Pancreas (tissue), 10 donors: ENCODE data around the gene NT5C. TPM values are rescaled to one million over a fixed set of nuclear protein-coding genes. Genes with fewer than 3 reads are reported as not detected.

ENCODE experiments used
- ATAC-seq, 4 donors: fragments of 200-7000 bp; cut with Tn5 transposase; one replicate each; pipeline versions ENCODE4 v1.8.0 to v1.9.1; 2020; ENCODE audit warnings: mild to moderate bottlenecking in 4 of 4, moderate library complexity in 4 of 4
- DNase-seq, 6 donors: peaks; one replicate each; pipeline ENCODE4 v3.0.0-alpha.2; 2020
- FAIRE-seq: peaks from 2 replicates; lab custom pipeline; 2012; peaks lifted over from hg19 to GRCh38; lab: Jason Lieb, UNC
- H3K27ac ChIP-seq, 4 donors: fragments of 200-600 bp; sonication (generic); 1 replicate in 3 of 4; 2 replicates in 1 of 4; pipeline versions ENCODE4 v1.5.0 to v1.8.0; 2020
- H3K27me3 ChIP-seq, 4 donors: fragments of 200-600 bp; one replicate each; pipeline ENCODE4 v1.8.0; 2021
- H3K36me3 ChIP-seq, 3 donors: fragments of 200-600 bp; sonication (generic) in 1 of 3; one replicate each; pipeline versions ENCODE4 v1.5.0 to v1.8.0; 2020 to 2021
- H3K4me1 ChIP-seq, 3 donors: fragments of 200-600 bp; one replicate each; pipeline ENCODE4 v1.8.0; 2021
- H3K4me3 ChIP-seq, 4 donors: fragments of 200-600 bp; sonication (generic) in 2 of 4; one replicate each; pipeline versions ENCODE4 v1.5.0 to v1.8.0; 2020 to 2021
- H3K9me3 ChIP-seq, 4 donors: fragments of 200-600 bp; one replicate each; pipeline ENCODE4 v1.8.0; 2021
- WGBS, 2 donors: extraction: QIAGEN DNeasy Blood & Tissue Kit; methylation state at CpG; one replicate each; pipeline ENCODE4 v1.1.7; 2013; 5-methylcytosine and 5-hydroxymethylcytosine counted together
- intact Hi-C, 3 donors: fragments of 100-400 bp; cut with DNase I; formaldehyde crosslinking; loops; one replicate each; pipeline versions ENCODE4 v1.11.1 to v1.14.2; 2022
- polyA plus RNA-seq, 2 donors: library from polyadenylated mRNA; stranded (reverse); fragments of 200-250 nt; gene quantifications; one replicate each; pipeline ENCODE4 v1.2.3, GENCODE V29; 2013
- total RNA-seq, 6 donors: library from RNA; stranded (reverse); fragmentation: NEBNext Ultra II Directional in 4 of 6; extraction: Animal tissue kit (Norgen Biotek cat#: 25700) in 4 of 6; gene quantifications; one replicate each; pipeline versions ENCODE4 v1.2.1 to v1.2.4, GENCODE V29; 2021 to 2023
- TF ChIP-seq, protein P1 (sequence below), 4 donors: fragments of 200-600 bp; sonication (generic) in 3 of 4; IDR thresholded peaks; one replicate each; pipeline versions ENCODE4 v1.5.0 to v1.8.0; 2021; ENCODE audit warnings: antibody characterized with exemption in 4 of 4
- donor health status: healthy with polysubstance abuse.
- donor health status: DM: no; HTN: no; CAD: no; lungs with moderate emphysema.
- donor health status: DM: no; HTN: no; CAD: no.
- donor health status: control.
- donor health status: control.
- donor health status: Bipolar disorder and iron deficiency.
- donor health status: DM: yes; HTN: yes; CAD: no.
- donor health status: DM: no; HTN: no; CAD: no.
- donor health status: DM: no; HTN: no; CAD: no.
- donor health status: DM: yes; HTN: yes; CAD: no.

NT5C gene
- total and polyA plus RNA-seq, 8 donors = 14.4 to 76.3 (median 21.8) TPM

- Histone ChIP-seq H3K27ac (peak within 1 kb of the TSS; percentile 59 to 83 (median 76)), H3K36me3 (no peaks in the 10 kb centered on the region), H3K27me3 (no peaks in the 10 kb centered on the region), H3K9me3 (no peaks in the 10 kb centered on the region), H3K4me3 (peak within 1 kb of the TSS; percentile 15 to 48 (median 28)), H3K4me1 (no peaks in the 10 kb centered on the region)
- DNase-seq = peak in 5 of 6 donors; percentile 64 to 80 (median 71)
- intact Hi-C loops = no loop called here
- peak; percentile 80 to 86 (median 84) for ATAC-seq
- FAIRE-seq = no peak
- whole genome bisulfite sequencing, 2 donors = 20 to 22% methylated on average over 64 to 69 of the region's 69 CpGs
- TF ChIP-seq, protein P1, sequence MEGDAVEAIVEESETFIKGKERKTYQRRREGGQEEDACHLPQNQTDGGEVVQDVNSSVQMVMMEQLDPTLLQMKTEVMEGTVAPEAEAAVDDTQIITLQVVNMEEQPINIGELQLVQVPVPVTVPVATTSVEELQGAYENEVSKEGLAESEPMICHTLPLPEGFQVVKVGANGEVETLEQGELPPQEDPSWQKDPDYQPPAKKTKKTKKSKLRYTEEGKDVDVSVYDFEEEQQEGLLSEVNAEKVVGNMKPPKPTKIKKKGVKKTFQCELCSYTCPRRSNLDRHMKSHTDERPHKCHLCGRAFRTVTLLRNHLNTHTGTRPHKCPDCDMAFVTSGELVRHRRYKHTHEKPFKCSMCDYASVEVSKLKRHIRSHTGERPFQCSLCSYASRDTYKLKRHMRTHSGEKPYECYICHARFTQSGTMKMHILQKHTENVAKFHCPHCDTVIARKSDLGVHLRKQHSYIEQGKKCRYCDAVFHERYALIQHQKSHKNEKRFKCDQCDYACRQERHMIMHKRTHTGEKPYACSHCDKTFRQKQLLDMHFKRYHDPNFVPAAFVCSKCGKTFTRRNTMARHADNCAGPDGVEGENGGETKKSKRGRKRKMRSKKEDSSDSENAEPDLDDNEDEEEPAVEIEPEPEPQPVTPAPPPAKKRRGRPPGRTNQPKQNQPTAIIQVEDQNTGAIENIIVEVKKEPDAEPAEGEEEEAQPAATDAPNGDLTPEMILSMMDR (IDR thresholded peaks at IDR 0.05) = no peak
Observed at GRCh38 chr17:75087558-75088453, 43.7 kb downstream of the NT5C start, which contains the start of gene SLC16A5. Gene SLC16A5, plus strand, starts transcription at chr17:75087954. Its CDS starts 5,683 bp downstream, at chr17:75093637.

- 79 to 83% methylated on average over 12 of the region's 12 CpGs for WGBS, 2 donors
- ATAC-seq (no peak), FAIRE-seq (no peak), DNase-seq (no peak)
- Histone ChIP-seq H3K36me3 (no peaks in the 10 kb centered on the region), H3K4me1 (no peaks in the 10 kb centered on the region), H3K9me3 (no peaks in the 10 kb centered on the region), H3K27ac (peak overlapping the region; percentile 26 to 83 (median 76)), H3K4me3 (peak overlapping the region in 2 of 4 donors; percentile 35 to 48), H3K27me3 (no peaks in the 10 kb centered on the region)
- intact Hi-C loops = no loop called here
- TF ChIP-seq, protein P1 (IDR thresholded peaks at IDR 0.05) = no peak
Observed at GRCh38 chr17:75087182-75087557, 44.4 kb downstream of the NT5C start.

- WGBS, 2 donors = 72 to 78% methylated on average over 15 of the region's 15 CpGs
- no peaks in the 10 kb centered on the region for H3K27me3 ChIP-seq
- H3K9me3 ChIP-seq = no peaks in the 10 kb centered on the region
- TF ChIP-seq, protein P1 (IDR thresholded peaks at IDR 0.05) = no peak
- H3K36me3 ChIP-seq = no peaks in the 10 kb centered on the region
- no peak for DNase-seq
- peak overlapping the region in 1 of 4 donors; percentile 82 for H3K27ac ChIP-seq
- no peak overlapping the region for H3K4me3 ChIP-seq
- FAIRE-seq = no peak
- no peaks in the 10 kb centered on the region for H3K4me1 ChIP-seq
- ATAC-seq = no peak
- intact Hi-C loops = no loop called here
Observed at GRCh38 chr17:75086496-75087181, 44.9 kb downstream of the NT5C start.

DNA sequence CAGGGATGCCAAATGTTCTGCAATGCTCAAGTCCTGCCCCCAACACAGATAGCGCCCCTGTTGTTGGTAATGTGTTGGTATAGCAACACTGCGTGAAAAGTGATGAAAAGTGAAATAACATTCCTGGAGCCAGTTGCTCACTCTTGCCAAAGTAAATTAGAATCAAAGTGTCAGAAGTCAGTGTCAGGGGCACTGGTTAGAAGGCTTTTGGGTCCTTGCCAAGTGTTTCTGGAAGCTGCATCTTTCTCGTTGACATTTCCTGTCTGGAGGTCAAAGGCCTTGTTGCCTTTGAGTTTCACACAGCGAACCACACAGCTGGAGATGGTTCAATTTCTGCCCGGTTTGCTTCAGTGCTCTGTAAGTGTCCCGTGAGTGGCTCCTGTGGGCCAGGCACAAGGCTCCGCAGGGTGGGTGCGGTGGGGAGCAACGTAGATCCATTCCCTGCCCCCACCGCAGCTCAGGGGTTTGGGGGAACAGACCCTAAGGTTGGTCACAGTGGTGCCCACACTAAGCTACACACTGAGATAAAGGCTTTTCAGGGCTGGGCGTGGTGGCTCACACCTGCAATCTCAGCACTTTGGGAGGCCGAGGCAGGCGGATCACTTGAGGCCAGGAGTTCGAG is 47.4 kb downstream of the NT5C start:
- 56 to 69% methylated on average over 14 of the region's 14 CpGs for WGBS, 2 donors
- DNase-seq (no peak), FAIRE-seq (no peak)

More for the DNA sequence above, 47.4 kb downstream of the NT5C start:
- Histone ChIP-seq H3K36me3 (no peaks in the 10 kb centered on the region), H3K4me1 (peaks cover 0 to under 1% (median 0%) of the 10 kb centered on the region in 3 donors), H3K27ac (peak overlapping the region in 1 of 4 donors; percentile 14), H3K27me3 (no peaks in the 10 kb centered on the region), H3K9me3 (no peaks in the 10 kb centered on the region), H3K4me3 (no peak overlapping the region)
- no peak for ATAC-seq
- TF ChIP-seq, protein P1 (IDR thresholded peaks at IDR 0.05) = no peak
- intact Hi-C loops = no loop called here
